ENCODE measurements around the gene ACTR6.
A peak's percentile ranks its signal among the peaks of the same experiment; 100 is the strongest.

The ACTR6 gene

DNA sequence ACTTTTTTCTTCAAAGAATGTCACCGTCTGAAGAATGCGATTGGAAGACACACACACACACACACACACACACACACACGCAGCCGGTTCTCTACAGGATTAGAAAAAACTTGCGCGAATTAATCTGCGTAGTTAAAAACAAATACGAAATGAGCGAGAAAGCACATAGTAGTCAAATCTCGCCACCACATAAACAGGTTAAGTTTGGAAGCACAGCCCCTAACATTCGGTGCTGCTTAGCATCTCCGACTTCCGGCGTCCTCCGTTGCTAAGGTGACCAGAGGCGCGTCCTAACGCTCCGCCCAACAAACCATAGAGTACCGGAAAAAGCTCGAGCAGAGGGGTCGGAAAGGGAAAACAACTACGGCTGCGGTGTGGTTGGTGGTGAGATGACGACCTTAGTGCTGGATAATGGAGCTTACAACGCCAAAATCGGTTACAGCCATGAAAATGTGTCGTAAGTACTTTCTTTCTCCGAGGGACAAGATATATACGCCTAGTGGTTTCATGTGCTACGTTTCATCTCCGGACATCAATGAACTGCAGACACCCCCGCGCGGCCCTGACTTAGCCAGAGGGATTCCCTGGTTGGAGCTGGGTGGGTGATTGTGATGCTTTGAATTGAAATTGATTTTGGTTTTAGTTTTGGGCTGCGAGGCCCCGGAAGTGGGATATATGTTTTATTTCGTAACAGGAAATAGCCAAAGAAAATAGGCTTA lies at the start of gene ACTR6:
Gene ACTR6 (plus strand): TSS at position 353 of the 719 bp plus-strand sequence. CDS start 37 bp downstream, at position 390.
- peak; percentile 83 for DNase-seq (ENCODE audit: low read depth)
- H3K4me3 ChIP-seq (ENCODE audit: low read depth, low read length), result peak within 1 kb of the TSS; percentile 83
- TF ChIP-seq, protein P1, sequence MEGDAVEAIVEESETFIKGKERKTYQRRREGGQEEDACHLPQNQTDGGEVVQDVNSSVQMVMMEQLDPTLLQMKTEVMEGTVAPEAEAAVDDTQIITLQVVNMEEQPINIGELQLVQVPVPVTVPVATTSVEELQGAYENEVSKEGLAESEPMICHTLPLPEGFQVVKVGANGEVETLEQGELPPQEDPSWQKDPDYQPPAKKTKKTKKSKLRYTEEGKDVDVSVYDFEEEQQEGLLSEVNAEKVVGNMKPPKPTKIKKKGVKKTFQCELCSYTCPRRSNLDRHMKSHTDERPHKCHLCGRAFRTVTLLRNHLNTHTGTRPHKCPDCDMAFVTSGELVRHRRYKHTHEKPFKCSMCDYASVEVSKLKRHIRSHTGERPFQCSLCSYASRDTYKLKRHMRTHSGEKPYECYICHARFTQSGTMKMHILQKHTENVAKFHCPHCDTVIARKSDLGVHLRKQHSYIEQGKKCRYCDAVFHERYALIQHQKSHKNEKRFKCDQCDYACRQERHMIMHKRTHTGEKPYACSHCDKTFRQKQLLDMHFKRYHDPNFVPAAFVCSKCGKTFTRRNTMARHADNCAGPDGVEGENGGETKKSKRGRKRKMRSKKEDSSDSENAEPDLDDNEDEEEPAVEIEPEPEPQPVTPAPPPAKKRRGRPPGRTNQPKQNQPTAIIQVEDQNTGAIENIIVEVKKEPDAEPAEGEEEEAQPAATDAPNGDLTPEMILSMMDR (IDR thresholded peaks at IDR 0.05; ENCODE audit: control insufficient read depth, extremely low read depth, insufficient read depth), result no peak

DNA sequence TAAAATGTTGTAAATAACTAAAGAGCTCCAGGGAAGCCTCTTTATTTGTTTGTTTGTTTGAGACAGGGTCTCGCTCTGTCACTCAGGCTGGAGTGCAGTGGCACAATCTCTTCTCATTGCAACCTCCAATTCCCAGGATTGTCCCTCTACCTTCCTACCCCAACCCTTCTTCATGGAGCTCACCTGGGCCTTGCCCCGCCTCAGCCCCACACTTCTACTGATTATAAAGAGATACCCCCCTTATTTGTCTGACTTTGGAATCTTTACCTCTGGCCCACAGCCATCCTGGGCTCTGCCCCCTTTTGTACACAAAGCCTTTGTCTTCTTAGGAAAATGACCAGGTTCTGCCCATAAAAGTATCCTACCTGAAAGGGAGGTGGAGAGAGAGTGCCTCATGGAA lies 48.8 kb upstream of the ACTR6 start:
- TF ChIP-seq, protein P1 (IDR thresholded peaks at IDR 0.05; ENCODE audit: control insufficient read depth, extremely low read depth, insufficient read depth), result no peak
- no peak for DNase-seq (ENCODE audit: low read depth)
- H3K4me3 ChIP-seq (ENCODE audit: low read depth, low read length), result no peak overlapping the region

DNA sequence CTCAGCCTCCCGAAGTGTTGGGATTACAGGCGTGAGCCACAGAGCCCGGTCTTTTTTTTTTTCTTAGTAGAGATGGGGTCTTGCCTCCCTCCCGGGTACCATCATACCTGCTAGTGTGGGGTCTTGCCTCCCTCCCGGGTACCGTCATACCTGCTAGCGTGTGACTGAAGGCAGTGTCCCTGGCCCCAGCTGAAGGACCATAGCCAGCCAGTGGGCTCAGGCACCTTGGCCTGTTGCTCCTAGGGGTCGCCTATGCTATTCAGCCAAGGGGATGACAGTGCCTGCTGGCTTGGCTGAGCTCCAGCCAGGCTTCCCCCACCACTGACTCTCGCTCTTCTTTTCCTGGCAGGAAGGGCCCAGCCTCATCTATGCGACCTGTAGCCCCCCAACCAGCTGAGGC lies 47.5 kb upstream of the ACTR6 start:
- DNase-seq (ENCODE audit: low read depth), result no peak
- TF ChIP-seq, protein P1 (IDR thresholded peaks at IDR 0.05; ENCODE audit: control insufficient read depth, extremely low read depth, insufficient read depth), result no peak
- H3K4me3 ChIP-seq (ENCODE audit: low read depth, low read length), result no peak overlapping the region

DNA sequence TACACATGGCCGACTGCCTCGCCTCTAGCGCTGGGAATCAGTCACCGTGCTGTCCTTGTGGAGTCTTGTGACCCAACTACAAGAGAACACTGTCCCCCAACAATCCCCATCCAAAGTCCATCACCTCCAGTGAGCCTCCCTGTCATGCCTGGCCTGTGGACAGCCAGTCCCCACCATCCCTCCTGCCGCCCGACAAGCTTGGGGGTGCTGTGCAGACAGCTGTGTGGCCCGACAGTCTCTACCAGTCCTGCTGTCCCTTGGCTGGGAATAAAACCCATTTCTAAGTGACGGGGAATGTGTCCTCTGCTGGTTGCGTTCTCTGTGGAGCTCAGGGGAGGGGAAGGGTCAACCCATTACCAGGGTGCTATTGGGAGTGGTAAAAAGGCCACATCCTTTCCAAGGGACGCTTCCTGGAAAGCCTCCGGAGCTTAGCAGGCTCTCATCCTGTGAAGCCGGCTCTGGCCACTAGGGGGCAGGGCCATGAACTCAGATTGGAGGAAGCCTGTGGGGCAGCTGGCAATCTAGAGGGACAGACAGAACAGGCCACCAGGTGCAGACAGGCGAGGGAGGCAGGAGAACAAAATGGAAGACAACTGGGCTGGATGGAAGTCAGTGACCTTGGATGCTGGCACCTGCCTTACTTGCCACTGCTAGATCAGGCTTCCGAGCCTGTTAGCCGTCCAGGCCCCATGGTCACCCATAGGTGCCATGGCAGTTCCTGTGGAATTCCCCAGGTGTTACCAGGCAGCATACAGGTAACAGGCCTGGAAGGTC lies 46.0 kb upstream of the ACTR6 start:
- no peak for DNase-seq (ENCODE audit: low read depth)
- no peak overlapping the region for H3K4me3 ChIP-seq (ENCODE audit: low read depth, low read length)
- TF ChIP-seq, protein P1 (IDR thresholded peaks at IDR 0.05; ENCODE audit: control insufficient read depth, extremely low read depth, insufficient read depth), result peak; percentile 69

DNA sequence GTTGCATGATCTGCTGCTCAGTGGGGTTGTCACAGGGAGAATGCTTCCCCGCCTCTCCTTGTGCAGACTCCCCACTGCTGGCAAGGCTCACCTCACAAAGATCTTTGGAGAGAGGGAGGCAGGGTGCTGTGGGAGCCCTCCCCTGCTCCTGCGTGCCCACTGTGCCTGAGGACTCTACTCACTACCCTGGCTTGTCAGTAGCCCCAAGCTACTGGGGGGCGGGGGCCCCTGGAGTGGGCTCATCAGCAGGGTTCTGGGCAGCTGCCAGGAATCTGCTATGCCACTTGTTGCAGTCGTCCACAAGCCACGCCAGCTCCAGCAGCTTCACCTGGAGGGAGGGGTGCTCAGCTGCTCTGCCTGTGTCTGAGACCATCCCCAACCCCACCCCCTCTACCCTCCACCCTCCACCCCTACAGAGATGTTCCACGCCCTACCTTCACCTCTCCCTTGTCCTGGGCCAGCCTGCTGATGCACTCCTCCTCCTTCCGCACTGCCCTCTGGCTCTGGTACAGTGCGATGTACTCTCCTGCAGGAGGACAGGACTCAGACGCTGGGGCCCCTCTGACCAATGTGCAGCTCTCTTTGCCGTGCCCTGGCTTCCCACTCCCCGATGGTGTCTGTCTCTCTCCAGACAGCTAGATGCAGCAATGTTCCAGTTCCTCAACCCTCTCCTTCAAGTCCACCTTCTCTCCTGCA lies 43.7 kb upstream of the ACTR6 start:
- DNase-seq (ENCODE audit: low read depth), result no peak
- TF ChIP-seq, protein P1 (IDR thresholded peaks at IDR 0.05; ENCODE audit: control insufficient read depth, extremely low read depth, insufficient read depth), result no peak
- no peak overlapping the region for H3K4me3 ChIP-seq (ENCODE audit: low read depth, low read length)

DNA sequence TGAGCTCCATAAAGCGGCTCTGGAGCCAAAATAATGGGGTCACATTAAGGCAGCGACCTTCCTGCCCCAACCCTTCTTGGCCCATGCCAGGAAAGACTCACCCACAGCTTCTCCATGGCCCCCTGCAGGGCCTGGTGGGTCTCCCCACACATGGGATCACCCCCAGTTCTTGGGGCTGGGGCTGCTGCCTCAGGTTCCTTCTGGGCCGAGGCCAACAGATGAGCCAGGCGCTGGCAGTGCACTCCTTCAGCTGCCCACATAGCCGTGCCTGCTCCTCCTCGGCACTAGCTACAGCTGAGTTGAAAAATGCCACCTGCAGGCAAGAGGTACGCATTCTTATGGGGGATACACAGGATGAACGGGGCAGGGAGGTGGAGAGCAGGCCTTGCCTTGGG lies 43.2 kb upstream of the ACTR6 start:
- TF ChIP-seq, protein P1 (IDR thresholded peaks at IDR 0.05; ENCODE audit: control insufficient read depth, extremely low read depth, insufficient read depth), result no peak
- DNase-seq (ENCODE audit: low read depth), result no peak
- H3K4me3 ChIP-seq (ENCODE audit: low read depth, low read length), result no peak overlapping the region

Measured in LNCaP clone FGC (cell line).